ENCODE results near the gene HNRNPH3.
"Not testable (repeated sequence)": the region's sequence is repeated elsewhere in the genome, so short reads cannot be mapped to it uniquely, and the experiment has no call there.

The HNRNPH3 gene

GRCh38 chr10:68318331-68319059 is 13.4 kb upstream of the HNRNPH3 start:
- no peak overlapping the region for H3K27ac ChIP-seq
- no peak for TF ChIP-seq ZFX (IDR thresholded peaks at IDR 0.05)
- TF ChIP-seq CTCF (conservative IDR thresholded peaks at IDR 0.05), result no peak

- H3K27ac ChIP-seq, result not testable (repeated sequence)
Observed at GRCh38 chr10:68324396-68324795, 7.5 kb upstream of the HNRNPH3 start.

GRCh38 chr10:68327889-68328786 is 3.7 kb upstream of the HNRNPH3 start:
- no peak for TF ChIP-seq ZFX (IDR thresholded peaks at IDR 0.05)
- TF ChIP-seq CTCF (conservative IDR thresholded peaks at IDR 0.05), result no peak
- peak overlapping the region; percentile 37; the same call in 1 of the 2 replicates for H3K27ac ChIP-seq

GRCh38 chr10:68329506-68329861 is 2.4 kb upstream of the HNRNPH3 start:
- no peak overlapping the region for H3K27ac ChIP-seq
- TF ChIP-seq CTCF (conservative IDR thresholded peaks at IDR 0.05) (no peak), ZFX (IDR thresholded peaks at IDR 0.05) (no peak)

- TF ChIP-seq CTCF (conservative IDR thresholded peaks at IDR 0.05), result no peak
- no peak for TF ChIP-seq ZFX (IDR thresholded peaks at IDR 0.05)
- H3K27ac ChIP-seq, result peak overlapping the region; percentile 99
Observed at GRCh38 chr10:68330852-68331454, 911 bp upstream of the HNRNPH3 start.

GRCh38 chr10:68332259-68333057 is 594 bp downstream of the HNRNPH3 start, which contains the start of gene PBLD:
TSS of gene PBLD (minus strand) at chr10:68332928. CDS start at chr10:68306844, 26,084 bp downstream.
- peak within 1 kb of the TSS; percentile 99 for H3K27ac ChIP-seq
- TF ChIP-seq CTCF (conservative IDR thresholded peaks at IDR 0.05) (peak; percentile 68), ZFX (IDR thresholded peaks at IDR 0.05) (peak; percentile 84)

GRCh38 chr10:68333058-68333395 is 1.2 kb downstream of the HNRNPH3 start:
- H3K27ac ChIP-seq, result peak overlapping the region; percentile 99
- no peak for TF ChIP-seq ZFX (IDR thresholded peaks at IDR 0.05)
- TF ChIP-seq CTCF (conservative IDR thresholded peaks at IDR 0.05), result peak; percentile 38

Measured in C4-2B (cell line).